BJ (cell line): Measurements from ENCODE around the gene DPH7. TPM values are rescaled to one million over a fixed set of nuclear protein-coding genes. Genes with fewer than 3 reads are reported as not detected.

Experiments
- CTCF ChIA-PET: fragments of 350-600 bp; formaldehyde crosslinking; extraction: SDS; loops from one replicate; lab custom pipeline; 2021; ENCODE audit warnings: antibody characterized with exemption, inconsistent platforms; lab: Yijun Ruan, JAX
- POLR2A ChIA-PET: fragments of 300-600 bp; sonication (Branson Sonifier 250); formaldehyde crosslinking; extraction: SDS; loops from one replicate; lab custom pipeline; 2021; ENCODE audit warnings: antibody characterized with exemption; lab: Charles Lee
- DNase-seq: peaks from one replicate; pipeline ENCODE4 v3.0.0-alpha.2; 2011; ENCODE audit warnings: low read depth
- H3K27me3 ChIP-seq: 2 replicates; pipeline ENCODE4 v1.6.0; 2011; ENCODE audit warnings: low read length; ENCODE audit not compliant: control insufficient read depth, insufficient read depth
- H3K36me3 ChIP-seq: 2 replicates; pipeline ENCODE4 v1.5.1; 2011; ENCODE audit warnings: low read length; ENCODE audit not compliant: control insufficient read depth, insufficient read depth
- H3K4me3 ChIP-seq: 2 replicates; pipeline ENCODE4 v1.5.1; 2011; ENCODE audit warnings: low read depth, mild to moderate bottlenecking, control low read depth, low read length
- polyA plus RNA-seq: library from polyadenylated mRNA; depleted of rRNA; stranded (reverse); fragments of >200 nt; gene quantifications from 2 replicates; pipeline ENCODE4 v1.2.3, GENCODE V29; 2011
- TF ChIP-seq, protein P1 (sequence below): IDR thresholded peaks from 2 replicates; pipeline ENCODE4 v1.5.1; 2011; ENCODE audit warnings: low read depth, mild to moderate bottlenecking, control low read depth, inconsistent platforms, low read length, moderate library complexity; ENCODE audit not compliant: insufficient read depth

Gene DPH7
- polyA plus RNA-seq, 1 experiment = 29.4 TPM

DNA sequence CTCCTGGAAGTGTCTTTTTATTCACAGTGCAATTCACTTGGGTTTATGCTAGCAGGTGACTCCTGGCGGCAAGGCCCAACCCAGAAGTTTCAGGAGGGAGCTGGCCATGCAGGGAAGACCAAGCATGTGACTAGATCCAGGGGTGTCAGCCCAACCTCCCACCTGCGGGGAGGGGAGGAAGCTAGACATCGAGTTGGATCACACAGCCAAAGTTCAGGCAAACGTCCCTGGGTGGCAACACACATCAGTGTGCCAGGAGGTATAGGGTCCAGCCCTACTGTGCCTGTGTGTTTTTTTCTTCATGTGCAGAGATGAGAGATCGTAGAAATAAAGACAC lies 53.8 kb downstream of the DPH7 start:
- POLR2A ChIA-PET = no interaction called here
- TF ChIP-seq, protein P1, sequence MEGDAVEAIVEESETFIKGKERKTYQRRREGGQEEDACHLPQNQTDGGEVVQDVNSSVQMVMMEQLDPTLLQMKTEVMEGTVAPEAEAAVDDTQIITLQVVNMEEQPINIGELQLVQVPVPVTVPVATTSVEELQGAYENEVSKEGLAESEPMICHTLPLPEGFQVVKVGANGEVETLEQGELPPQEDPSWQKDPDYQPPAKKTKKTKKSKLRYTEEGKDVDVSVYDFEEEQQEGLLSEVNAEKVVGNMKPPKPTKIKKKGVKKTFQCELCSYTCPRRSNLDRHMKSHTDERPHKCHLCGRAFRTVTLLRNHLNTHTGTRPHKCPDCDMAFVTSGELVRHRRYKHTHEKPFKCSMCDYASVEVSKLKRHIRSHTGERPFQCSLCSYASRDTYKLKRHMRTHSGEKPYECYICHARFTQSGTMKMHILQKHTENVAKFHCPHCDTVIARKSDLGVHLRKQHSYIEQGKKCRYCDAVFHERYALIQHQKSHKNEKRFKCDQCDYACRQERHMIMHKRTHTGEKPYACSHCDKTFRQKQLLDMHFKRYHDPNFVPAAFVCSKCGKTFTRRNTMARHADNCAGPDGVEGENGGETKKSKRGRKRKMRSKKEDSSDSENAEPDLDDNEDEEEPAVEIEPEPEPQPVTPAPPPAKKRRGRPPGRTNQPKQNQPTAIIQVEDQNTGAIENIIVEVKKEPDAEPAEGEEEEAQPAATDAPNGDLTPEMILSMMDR = no peak

DNA sequence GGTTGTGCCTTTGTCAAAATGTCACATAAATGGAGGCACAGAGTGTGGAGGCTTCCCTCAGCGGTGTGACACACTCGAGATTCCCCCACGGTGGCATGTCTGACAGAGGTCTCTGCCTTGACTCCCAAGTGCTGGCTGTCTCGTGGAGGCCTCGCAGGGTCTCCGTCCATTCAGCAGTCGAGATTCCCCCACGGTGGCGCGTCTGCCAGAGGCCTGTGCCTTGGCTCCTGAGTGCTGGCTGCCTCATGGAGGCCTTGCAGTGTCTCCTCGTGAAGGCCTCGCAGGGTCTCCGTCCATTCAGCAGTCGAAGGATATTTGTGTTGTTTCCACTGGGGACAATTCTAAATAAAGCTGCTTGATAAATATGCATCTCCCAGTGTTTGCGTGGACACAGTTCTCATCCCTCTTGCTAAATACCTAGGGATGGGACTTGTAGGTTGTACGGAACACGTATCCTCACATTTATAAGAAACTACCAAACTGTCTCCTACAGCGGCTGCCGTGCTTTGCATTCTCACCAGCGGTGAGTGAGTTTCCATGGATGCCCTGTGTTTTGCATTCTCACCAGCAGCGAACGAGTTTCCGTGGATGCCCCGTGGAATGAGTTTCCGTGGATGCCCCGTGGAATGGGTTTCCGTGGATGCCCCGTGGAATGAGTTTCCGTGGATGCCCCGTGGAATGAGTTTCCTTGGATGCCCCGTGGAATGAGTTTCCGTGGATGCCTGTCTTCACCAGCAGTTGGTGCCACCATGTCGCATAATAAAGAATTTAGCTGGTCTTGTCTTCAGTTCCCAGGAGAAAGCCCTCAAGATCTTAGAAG lies 54.4 kb downstream of the DPH7 start:
- CTCF ChIA-PET = interaction anchor here (0.8 to 1.9 kb wide), 5 partner anchors 10 to 247 kb away, joined by 3 to 7 read pairs (median 3); partner anchors contain the start of genes EXD3, NOXA1 and TOR4A
- Histone ChIP-seq H3K36me3 (0 out of 2 replicates have a peak, but pooled peaks cover 1% of the 10 kb centered on the region), H3K27me3 (peaks cover 2% of the 10 kb centered on the region; the same call in 1 of the 2 replicates), H3K4me3 (no peak overlapping the region)
- TF ChIP-seq, protein P1 = no peak
- POLR2A ChIA-PET = no interaction called here
- no peak for DNase-seq

More for the DNA sequence above, 53.8 kb downstream of the DPH7 start:
- H3K36me3 ChIP-seq = no peaks in the 10 kb centered on the region
- DNase-seq = no peak
- CTCF ChIA-PET = interaction anchor here (0.8 to 1.9 kb wide), 5 partner anchors 10 to 247 kb away, joined by 3 to 7 read pairs (median 3); partner anchors contain the start of genes EXD3, NOXA1 and TOR4A
- no peak overlapping the region for H3K4me3 ChIP-seq
- H3K27me3 ChIP-seq = peaks cover 2% of the 10 kb centered on the region; the same call in 1 of the 2 replicates

DNA sequence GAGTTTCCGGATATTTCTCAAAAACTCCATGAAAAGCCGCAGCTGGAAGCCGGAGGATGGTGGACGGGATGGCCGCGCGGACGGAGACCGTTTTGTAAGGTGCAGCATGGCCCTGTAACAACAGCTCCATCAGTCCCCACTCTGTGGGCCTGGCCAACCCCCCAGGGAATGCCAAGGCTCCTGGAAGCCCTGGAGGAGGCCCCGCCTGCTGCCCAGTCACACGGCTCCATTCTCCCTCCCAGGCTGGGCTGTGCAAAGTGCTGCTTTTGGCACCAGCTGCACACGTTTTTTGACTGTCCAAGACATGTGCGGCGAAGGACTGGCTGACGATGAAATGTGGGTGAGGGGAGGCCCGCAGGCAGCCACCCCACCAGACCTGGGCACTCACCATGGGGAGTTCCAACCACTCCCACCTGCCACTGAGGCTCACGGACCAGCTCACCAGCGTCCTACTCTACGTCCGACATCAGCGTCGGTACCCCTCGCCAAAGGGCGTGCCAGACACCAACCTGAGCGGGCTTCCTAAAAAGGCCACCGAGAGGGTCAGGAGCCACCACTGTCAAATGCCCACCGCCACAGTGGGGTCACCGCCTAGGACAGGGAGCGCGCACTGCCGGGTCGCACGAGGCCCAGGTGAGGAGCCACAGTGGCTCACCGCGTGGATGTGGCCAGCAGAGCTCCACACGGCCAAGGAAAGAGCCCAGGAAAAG lies 55.8 kb downstream of the DPH7 start:
- DNase-seq = no peak
- ChIA-PET POLR2A (no interaction called here), CTCF (interaction anchor here (0.7 to 1.7 kb wide), 4 partner anchors 12 to 220 kb away, joined by 3 to 4 read pairs (median 4); partner anchors contain the start of genes EXD3, NOXA1 and NRARP)
- H3K4me3 ChIP-seq = no peak overlapping the region
- TF ChIP-seq, protein P1 = no peak
- no peaks in the 10 kb centered on the region for H3K27me3 ChIP-seq
- 0 out of 2 replicates have a peak, but pooled peaks cover 1% of the 10 kb centered on the region for H3K36me3 ChIP-seq

DNA sequence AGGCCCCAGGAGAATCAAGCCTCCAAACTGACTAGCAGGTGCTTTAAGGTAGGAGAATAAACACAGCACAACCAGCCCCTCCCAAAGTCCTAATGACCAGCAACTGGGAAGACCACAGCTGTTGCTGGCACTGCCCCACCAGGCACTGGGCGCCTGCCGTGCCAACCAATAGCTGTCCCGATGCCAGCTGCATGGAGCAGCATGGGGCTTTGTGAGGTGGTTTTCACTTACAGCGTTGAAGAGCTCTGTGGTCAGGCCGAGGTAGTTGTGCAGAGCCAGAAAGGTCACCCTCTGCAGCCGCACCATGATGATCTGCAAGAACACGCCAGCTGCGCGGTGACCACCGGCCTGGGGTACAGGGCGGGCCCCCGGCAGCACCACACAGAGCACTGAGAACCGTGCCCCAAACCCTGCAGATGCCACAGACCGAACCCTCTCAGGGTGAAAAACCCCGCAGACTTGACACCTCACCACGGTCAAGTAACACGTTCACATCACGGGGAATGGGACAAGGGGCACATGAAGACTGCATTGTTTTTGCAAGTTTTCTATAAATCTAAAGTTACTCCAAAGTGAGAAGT lies 57.2 kb downstream of the DPH7 start:
- Histone ChIP-seq H3K4me3 (no peak overlapping the region), H3K27me3 (no peaks in the 10 kb centered on the region), H3K36me3 (0 out of 2 replicates have a peak, but pooled peaks cover 1% of the 10 kb centered on the region)
- ChIA-PET POLR2A (no interaction called here), CTCF (interaction anchor here (1.4 to 1.7 kb wide), 3 partner anchors 13 to 235 kb away, joined by 4 read pairs; partner anchors contain the start of genes EXD3 and NOXA1)
- TF ChIP-seq, protein P1 = no peak
- no peak for DNase-seq
